HG02981 (cell line): ENCODE results near the gene MFAP3.

ENCODE experiments used
- ATAC-seq: cut with Tn5 transposase; IDR thresholded peaks from one replicate; pipeline ENCODE4 v1.9.1; 2021; ENCODE audit warnings: mild to moderate bottlenecking, moderate library complexity; ENCODE audit not compliant: unreplicated experiment

Gene MFAP3

GRCh38 chr5:154088801-154089200, 50.0 kb downstream of the MFAP3 start:
- ATAC-seq, result no peak

GRCh38 chr5:154090656-154091055, 51.9 kb downstream of the MFAP3 start:
- ATAC-seq, result no peak

DNA sequence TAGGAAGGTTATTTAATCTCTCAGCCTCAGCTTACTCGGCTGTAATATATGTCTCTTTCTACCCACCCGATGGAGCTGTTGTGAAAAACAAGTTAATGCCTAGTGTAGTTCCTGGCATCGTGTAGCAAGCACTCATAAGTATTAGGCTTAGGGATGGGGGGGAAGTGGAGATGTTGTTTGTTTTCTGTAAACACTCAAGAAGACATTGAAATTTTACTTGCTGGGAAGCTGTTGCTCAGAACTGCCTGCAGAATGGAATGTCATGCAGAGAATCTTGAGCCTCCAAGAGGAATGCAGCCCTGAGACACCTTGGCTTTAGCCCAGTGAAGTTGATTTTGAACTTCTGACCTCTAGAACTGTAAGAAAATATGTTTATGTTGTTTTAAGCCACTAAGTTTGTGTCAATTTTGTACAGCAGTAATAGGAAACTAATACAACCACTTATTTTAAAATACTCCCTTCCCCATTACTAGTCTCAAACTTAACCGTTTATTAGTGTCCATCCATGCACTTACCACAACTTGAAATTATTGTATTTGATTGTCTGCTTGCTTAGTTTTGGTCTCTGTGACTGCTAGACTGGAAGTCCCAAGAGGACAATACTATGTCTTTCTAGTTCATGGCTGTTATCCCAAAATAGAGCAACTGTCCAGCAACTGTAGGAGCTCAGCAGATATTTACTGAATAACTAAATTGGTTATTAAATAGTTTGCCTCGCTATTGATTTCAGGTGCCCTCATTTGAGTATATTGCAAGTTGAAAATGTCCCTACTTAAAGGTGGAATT, 53.8 kb downstream of the MFAP3 start:
- ATAC-seq, result no peak

DNA sequence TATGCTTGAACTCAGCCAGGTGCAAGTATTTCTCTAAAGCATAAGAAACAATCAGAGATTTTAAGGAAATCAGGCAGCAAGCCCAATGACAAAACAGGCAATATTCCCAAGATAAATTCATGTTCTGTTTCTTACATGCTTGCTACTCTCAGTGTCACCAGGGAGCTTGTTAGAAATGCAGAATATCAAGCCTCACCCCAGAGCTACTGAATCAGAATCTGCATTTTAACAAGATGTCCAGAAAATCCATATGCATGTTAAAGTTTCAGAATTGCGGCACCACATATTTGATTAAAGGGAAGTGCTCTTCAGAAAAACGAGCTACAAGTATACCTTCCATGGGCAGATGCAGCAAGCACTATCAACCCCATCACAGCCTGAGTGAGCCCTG, 54.4 kb downstream of the MFAP3 start:
- no peak for ATAC-seq

DNA sequence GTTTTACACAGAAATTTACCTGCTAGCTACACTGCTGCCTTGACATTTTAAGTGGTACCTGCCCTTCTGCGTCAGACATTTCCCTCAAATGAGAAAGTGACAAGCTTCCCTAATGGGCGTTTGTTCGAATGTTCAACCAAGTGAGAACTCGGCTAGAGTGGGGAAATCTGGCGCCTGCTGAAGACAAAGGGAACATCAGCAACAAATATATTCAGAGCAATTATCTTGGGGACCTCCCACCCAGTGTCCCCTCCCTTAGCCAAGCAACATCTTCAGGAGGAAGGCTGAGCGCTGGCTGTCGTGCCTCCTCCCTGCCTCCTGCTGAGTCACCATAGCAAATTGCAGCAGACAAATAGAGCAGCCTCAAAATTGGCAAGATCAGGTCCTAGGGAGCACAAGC, 57.1 kb downstream of the MFAP3 start:
- no peak for ATAC-seq

DNA sequence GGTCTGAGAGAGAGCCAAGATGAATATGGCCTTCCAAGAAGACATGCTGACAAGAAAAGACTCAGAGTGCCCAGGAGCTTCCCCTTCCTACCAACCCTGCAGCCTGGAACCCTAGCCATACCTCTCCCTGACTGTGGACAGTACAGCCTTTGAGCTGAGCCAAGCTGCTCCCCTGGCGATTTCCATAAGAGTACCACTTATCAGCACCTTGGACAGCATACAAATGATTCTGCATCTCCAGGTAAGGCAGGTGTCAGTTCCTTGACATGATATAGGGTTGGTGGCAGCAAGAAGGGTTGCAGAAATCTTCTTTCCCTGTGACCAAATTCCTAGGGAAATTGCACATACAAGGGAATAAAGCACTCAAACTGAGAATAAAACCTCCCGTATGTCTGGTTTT, 58.3 kb downstream of the MFAP3 start:
- ATAC-seq, result no peak

GRCh38 chr5:154098465-154098864, 59.7 kb downstream of the MFAP3 start:
- no peak for ATAC-seq

DNA sequence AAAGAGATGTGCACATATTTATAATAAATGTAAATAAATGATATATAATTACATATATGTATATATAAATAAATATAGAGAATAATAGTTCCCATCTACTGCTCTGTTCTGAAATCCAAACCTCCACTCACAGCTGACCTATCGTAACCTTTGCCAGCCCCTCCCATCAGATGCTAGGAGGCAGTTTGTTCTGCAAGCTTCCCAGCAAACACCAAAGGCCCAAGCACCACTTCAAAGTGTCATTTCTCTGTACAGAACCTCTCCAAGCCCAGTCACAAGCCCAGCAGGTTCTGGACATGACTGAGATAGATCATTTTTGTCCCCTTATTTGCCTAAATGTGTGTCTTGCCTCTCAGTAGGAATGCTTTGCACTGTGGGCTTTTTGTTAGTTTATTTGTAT, 62.4 kb downstream of the MFAP3 start:
- no peak for ATAC-seq

GRCh38 chr5:154103233-154103632, 64.5 kb downstream of the MFAP3 start:
- ATAC-seq, result no peak
